Measurements from ENCODE around the gene SCAF4.

SCAF4 gene

DNA sequence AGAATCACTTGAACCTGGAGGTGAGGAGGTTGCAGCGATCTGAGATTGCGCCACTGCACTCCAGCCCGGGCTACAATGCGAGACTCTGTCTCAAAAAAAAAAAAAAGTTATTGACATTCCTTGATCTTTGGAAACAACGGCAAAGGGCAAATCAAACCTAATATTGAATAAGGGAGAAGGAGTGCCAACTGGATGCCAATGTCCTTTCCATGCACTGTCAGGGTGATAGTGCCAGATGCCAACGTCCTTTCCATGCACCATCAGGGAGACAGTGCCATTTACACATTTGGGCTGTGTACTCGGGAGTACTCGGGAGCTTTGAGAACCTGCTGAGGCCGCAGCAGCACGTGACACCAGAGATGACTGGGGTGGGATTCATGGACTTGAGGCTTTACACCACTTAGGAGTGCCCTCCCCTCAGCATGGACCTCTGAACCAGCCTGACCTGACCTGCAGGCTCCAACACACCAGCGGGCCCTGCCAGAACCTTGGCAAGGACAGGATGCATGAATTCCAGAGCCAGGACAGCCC, 106.9 kb downstream of the SCAF4 start:
- H3K4me3 ChIP-seq (ENCODE audit: control insufficient read depth, low read depth, low read length) = no peak overlapping the region
- DNase-seq (ENCODE audit: low read depth) = no peak
- no peak for TF ChIP-seq CTCF (IDR thresholded peaks at IDR 0.05; ENCODE audit: control insufficient read depth, insufficient read depth, low read depth, low read length, missing control alignments)

- TF ChIP-seq CTCF (IDR thresholded peaks at IDR 0.05; ENCODE audit: control insufficient read depth, insufficient read depth, low read depth, low read length, missing control alignments) = no peak
- no peak overlapping the region for H3K4me3 ChIP-seq (ENCODE audit: control insufficient read depth, low read depth, low read length)
- DNase-seq (ENCODE audit: low read depth) = no peak
Observed at GRCh38 chr21:31624181-31624580, 107.7 kb downstream of the SCAF4 start.

- H3K4me3 ChIP-seq (ENCODE audit: control insufficient read depth, low read depth, low read length) = no peak overlapping the region
- no peak for DNase-seq (ENCODE audit: low read depth)
- TF ChIP-seq CTCF (IDR thresholded peaks at IDR 0.05; ENCODE audit: control insufficient read depth, insufficient read depth, low read depth, low read length, missing control alignments) = no peak
Observed at GRCh38 chr21:31623664-31624063, 108.3 kb downstream of the SCAF4 start.

- DNase-seq (ENCODE audit: low read depth) = no peak
- TF ChIP-seq CTCF (IDR thresholded peaks at IDR 0.05; ENCODE audit: control insufficient read depth, insufficient read depth, low read depth, low read length, missing control alignments) = no peak
- no peak overlapping the region for H3K4me3 ChIP-seq (ENCODE audit: control insufficient read depth, low read depth, low read length)
Observed at GRCh38 chr21:31622397-31622796, 109.5 kb downstream of the SCAF4 start.

Data from AG09309 (cell line).